ENCODE measurements around the gene SMIM15.

SMIM15 gene

GRCh38 chr5:61159070-61159469 is 3.2 kb downstream of the SMIM15 start:
- no peak for DNase-seq

GRCh38 chr5:61151893-61152292 is 10.4 kb downstream of the SMIM15 start:
- DNase-seq: no peak

- no peak for DNase-seq
Measured at GRCh38 chr5:61148515-61148914, 13.8 kb downstream of the SMIM15 start.

- DNase-seq: no peak
Measured at GRCh38 chr5:61142811-61143210, 19.5 kb downstream of the SMIM15 start.

GRCh38 chr5:61142391-61142790 is 19.9 kb downstream of the SMIM15 start:
- no peak for DNase-seq

GRCh38 chr5:61141801-61142200 is 20.5 kb downstream of the SMIM15 start:
- DNase-seq: no peak

- DNase-seq: no peak
Measured at GRCh38 chr5:61139931-61140330, 22.3 kb downstream of the SMIM15 start.

- no peak for DNase-seq
Measured at GRCh38 chr5:61139094-61139873, 23.0 kb downstream of the SMIM15 start.

GRCh38 chr5:61137835-61138234 is 24.4 kb downstream of the SMIM15 start:
- DNase-seq: no peak

- no peak for DNase-seq
Measured at GRCh38 chr5:61132559-61132958, 29.7 kb downstream of the SMIM15 start.

GRCh38 chr5:61130289-61130688 is 32.0 kb downstream of the SMIM15 start:
- no peak for DNase-seq

GRCh38 chr5:61123145-61123544 is 39.1 kb downstream of the SMIM15 start:
- DNase-seq: no peak

GRCh38 chr5:61120534-61120933 is 41.7 kb downstream of the SMIM15 start:
- DNase-seq: no peak

GRCh38 chr5:61119066-61119465 is 43.2 kb downstream of the SMIM15 start:
- DNase-seq: no peak

- DNase-seq: no peak
Measured at GRCh38 chr5:61115968-61116367, 46.3 kb downstream of the SMIM15 start.

GRCh38 chr5:61114441-61114840 is 47.8 kb downstream of the SMIM15 start:
- DNase-seq: no peak
